GM12892 (cell line): Measurements from ENCODE around the gene RBM39.
"Not testable (repeated sequence)": the region's sequence is repeated elsewhere in the genome, so short reads cannot be mapped to it uniquely, and the experiment has no call there.

ENCODE experiments used
- POLR2A ChIP-seq: IDR thresholded peaks from 2 replicates; pipeline ENCODE4 v1.6.1; 2011; ENCODE audit warnings: low read depth, low read length, control low read depth
- POLR2AphosphoS5 ChIP-seq: IDR thresholded peaks from 2 replicates; pipeline ENCODE4 v1.6.1; 2011; ENCODE audit warnings: low read depth, low read length, control low read depth
- TAF1 ChIP-seq: IDR thresholded peaks from 2 replicates; pipeline ENCODE4 v1.6.1; 2011; ENCODE audit warnings: low read depth, mild to moderate bottlenecking, control low read depth, low read length, borderline replicate concordance

- TF ChIP-seq POLR2A, POLR2AphosphoS5, TAF1: not testable (repeated sequence)
Measured at GRCh38 chr20:35783811-35784210, 41.8 kb upstream of the RBM39 start.
